GM12878 (cell line): ENCODE data around the gene MAD1L1. TPM values are rescaled to one million over a fixed set of nuclear protein-coding genes. Genes with fewer than 3 reads are reported as not detected.

Source experiments
- ATAC-seq: fragments of 200-7000 bp; cut with Tn5 transposase; 3 replicates; pipeline ENCODE4 v1.9.1; 2020; ENCODE audit warnings: mild to moderate bottlenecking, moderate library complexity
- BruUV-seq: library from RNA; stranded (reverse); fragments of 400-500 nt; replicated peaks from 2 replicates; lab custom pipeline; 2021; lab: Mats Ljungman, UMichigan
- CTCF ChIA-PET: fragments of 300-600 bp; sonication (Branson Sonifier 250); formaldehyde crosslinking; extraction: SDS; loops from one replicate; lab custom pipeline; 2021; ENCODE audit warnings: inconsistent platforms; lab: Yijun Ruan, JAX
- POLR2A ChIA-PET: fragments of 350-600 bp; formaldehyde crosslinking; extraction: SDS; loops from one replicate; lab custom pipeline; 2021; ENCODE audit warnings: inconsistent platforms; lab: Charles Lee
- RAD21 ChIA-PET: fragments of 300-600 bp; sonication (Branson Sonifier 250); formaldehyde crosslinking; loops from one replicate; lab custom pipeline; 2023; ENCODE audit warnings: antibody characterized with exemption; ENCODE audit not compliant: unreplicated experiment; lab: Charles Lee
- SMC1A ChIA-PET: fragments of 300-600 bp; sonication (Branson Sonifier 250); formaldehyde crosslinking; loops from one replicate; lab custom pipeline; 2023; ENCODE audit not compliant: unreplicated experiment, uncharacterized antibody; lab: Charles Lee
- DNase-seq: peaks from one replicate; pipeline ENCODE4 v3.0.0-alpha.2; 2011; ENCODE audit warnings: low read depth, low spot score
- FAIRE-seq: peaks from 3 replicates; lab custom pipeline; 2011; peaks lifted over from hg19 to GRCh38; lab: Jason Lieb, UNC
- H2AFZ ChIP-seq: 2 replicates; pipeline ENCODE4 v1.6.0; 2011; ENCODE audit warnings: low read depth, low read length, control low read depth; ENCODE audit not compliant: control insufficient read depth
- H3K27ac ChIP-seq: 2 replicates; pipeline ENCODE4 v1.5.1; 2011; ENCODE audit warnings: control low read depth; ENCODE audit not compliant: control insufficient read depth, insufficient read depth
- H3K27me3 ChIP-seq, 2 experiments: replicated peaks in 1 of 2; 2 replicates each; pipeline versions ENCODE4 v1.6.0 to v1.6.1; 2011; ENCODE audit warnings: low read length in 1 of 2; ENCODE audit not compliant: control insufficient read depth in 2 of 2, insufficient read depth in 2 of 2
- H3K36me3 ChIP-seq, 2 experiments: 2 replicates each; pipeline ENCODE4 v1.5.1; 2011; ENCODE audit warnings: low read length in 1 of 2; ENCODE audit not compliant: control insufficient read depth in 2 of 2, insufficient read depth in 2 of 2
- H3K4me1 ChIP-seq: 2 replicates; pipeline ENCODE4 v1.6.1; 2011; ENCODE audit warnings: mild to moderate bottlenecking, low read length, moderate library complexity, mixed read lengths; ENCODE audit not compliant: control insufficient read depth, insufficient read depth
- H3K4me2 ChIP-seq: 2 replicates; pipeline ENCODE4 v1.6.0; 2011; ENCODE audit warnings: control low read depth; ENCODE audit not compliant: control insufficient read depth, insufficient read depth
- H3K4me3 ChIP-seq: fragments of 200-600 bp; sonication (generic); 2 replicates; pipeline ENCODE4 v1.5.1; 2016
- H3K79me2 ChIP-seq: 2 replicates; pipeline ENCODE4 v1.6.0; 2011; ENCODE audit warnings: low read length; ENCODE audit not compliant: control insufficient read depth, insufficient read depth
- H3K9ac ChIP-seq: 2 replicates; pipeline ENCODE4 v1.8.0; 2011; ENCODE audit warnings: low read length, control low read depth, mixed read lengths; ENCODE audit not compliant: control insufficient read depth, insufficient read depth
- H3K9me3 ChIP-seq: replicated peaks from 3 replicates; pipeline ENCODE4 v1.5.1; 2011; ENCODE audit warnings: mild to moderate bottlenecking, low read length; ENCODE audit not compliant: control insufficient read depth, insufficient read depth
- H4K20me1 ChIP-seq: 2 replicates; pipeline ENCODE4 v1.6.0; 2011; ENCODE audit not compliant: control insufficient read depth, insufficient read depth
- IRF5 ChIP-seq: fragments of 450-650 bp; IDR thresholded peaks from 2 replicates; pipeline ENCODE4 v1.6.1; 2017; ENCODE audit warnings: borderline replicate concordance
- SUPT20H ChIP-seq: IDR thresholded peaks from 2 replicates; pipeline ENCODE4 v1.6.1; 2011; ENCODE audit warnings: low read depth, mild to moderate bottlenecking, low read length, moderate library complexity, borderline replicate concordance; ENCODE audit not compliant: control insufficient read depth
- SUZ12 ChIP-seq: fragments of 200-600 bp; sonication (generic); IDR thresholded peaks from one replicate; pipeline ENCODE4 v1.6.1; 2018; ENCODE audit warnings: antibody characterized with exemption, mild to moderate bottlenecking; ENCODE audit not compliant: unreplicated experiment
- ZBED1 ChIP-seq: IDR thresholded peaks from 2 replicates; pipeline ENCODE4 v1.6.1; 2016; ENCODE audit warnings: borderline replicate concordance
- WGBS: methylation state at CpG from one replicate; pipeline ENCODE4 v1.1.6; 2016; ENCODE audit warnings: low lambda C conversion rate; ENCODE audit not compliant: insufficient replicate concordance, insufficient coverage; ENCODE audit errors: missing lambda C conversion rate; 5-methylcytosine and 5-hydroxymethylcytosine counted together
- in situ Hi-C: fragments of 300-500 bp; cut with MboI; formaldehyde crosslinking; loops from 9 replicates; pipeline ENCODE4 v1.14.3; 2018; ENCODE audit warnings: mixed read lengths
- intact Hi-C: fragments of 100-400 bp; cut with micrococcal nuclease; formaldehyde crosslinking; loops from one replicate; pipeline ENCODE4 v1.14.2; 2022; ENCODE audit not compliant: unreplicated experiment
- polyA plus RNA-seq, 11 experiments: library from polyadenylated mRNA; depleted of rRNA in 4 of 11; unstranded in 6 of 11; stranded (reverse) in 5 of 11; fragments of >200 nt; fragmentation: Nextera tagmentation in 4 of 11; fragmentation: Illumina TruSeq in 1 of 11; extraction: Ambion mirVana in 4 of 11; extraction: Trizol in 1 of 11; gene quantifications; 1 replicate in 1 of 11; 2 replicates in 10 of 11; pipeline versions ENCODE4 v1.2.1 to v1.2.3, GENCODE V29; 2011 to 2016; ENCODE audit warnings: inconsistent platforms in 2 of 11, missing spikeins in 2 of 11, low read depth in 1 of 11
- total RNA-seq, 4 experiments: library from RNA; depleted of rRNA in 3 of 4; stranded (reverse); fragments of >200 nt in 3 of 4; fragmentation: Illumina TruSeq in 1 of 4; extraction: Trizol in 1 of 4; gene quantifications; 2 replicates each; pipeline versions ENCODE4 v1.2.1 to v1.2.3, GENCODE V29; 2013 to 2021
- TF ChIP-seq, protein P1 (sequence below): fragments of 150-350 bp; IDR thresholded peaks from 2 replicates; pipeline ENCODE4 v1.6.1; 2016; ENCODE audit warnings: low read depth, low read length

The MAD1L1 gene
- total and polyA plus RNA-seq, 10 of the 15 experiments (the other 5 are each of a cell fraction or from before 2014, with no cell fraction given) = 2.2 to 76.8 (median 38.3) TPM

DNA sequence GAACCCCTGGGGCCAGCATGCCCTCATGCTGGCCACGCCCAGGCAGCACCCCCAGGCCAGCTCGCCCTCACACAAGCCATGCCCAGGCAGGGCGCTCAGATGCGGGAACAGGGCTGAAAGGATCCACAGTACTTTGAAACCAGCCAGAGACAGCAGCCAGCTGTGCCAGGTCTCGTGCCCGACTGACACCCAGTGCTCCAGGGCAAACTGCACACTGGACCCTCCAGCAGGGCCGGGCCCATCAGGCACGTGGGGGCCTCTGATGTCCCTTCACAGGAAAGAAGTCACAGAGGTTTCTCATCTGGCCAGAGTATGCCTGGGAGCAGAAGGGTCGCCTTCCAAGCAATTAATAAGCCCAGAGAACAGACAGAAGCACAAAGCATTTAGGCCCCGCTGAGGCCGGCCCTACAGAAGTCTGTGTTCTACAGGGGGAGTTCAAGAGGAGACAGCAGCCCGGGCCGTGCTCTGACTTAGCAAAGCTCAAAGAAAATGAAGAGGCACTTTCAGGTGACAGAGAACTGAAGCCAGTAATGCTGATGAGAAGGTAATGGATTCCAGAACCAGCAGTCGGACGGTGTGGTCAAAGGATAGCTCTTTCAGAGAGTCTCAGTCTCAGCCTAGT lies 21.4 kb downstream of the MAD1L1 start:
- H3K36me3 ChIP-seq = peaks cover 19 to 46% of the 10 kb centered on the region in 2 experiments
- H2AFZ ChIP-seq = no peak overlapping the region
- H3K4me1 ChIP-seq = peaks cover 11% of the 10 kb centered on the region
- ATAC-seq (no peak), DNase-seq (no peak), FAIRE-seq (no peak)
- H3K4me2 ChIP-seq = no peak overlapping the region
- no peak overlapping the region for H3K27ac ChIP-seq
- in situ Hi-C loops = loop anchor here (5.0 to 10.0 kb wide), 2 partner anchors 547 to 639 kb away; partner anchors contain the start of gene PSMG3
- no peak overlapping the region for H3K9ac ChIP-seq
- 89% methylated on average over 15 of the region's 15 CpGs for WGBS
- no TSS peak for BruUV-seq
- H3K4me3 ChIP-seq = no peak overlapping the region
- no peaks in the 10 kb centered on the region for H4K20me1 ChIP-seq
- H3K79me2 ChIP-seq = peaks cover 3% of the 10 kb centered on the region
- RAD21 ChIA-PET = interaction anchor here (0.9 to 1.5 kb wide), 3 partner anchors 45 to 137 kb away, joined by 3 to 4 read pairs (median 3); no protein-coding TSS in a partner anchor
- POLR2A ChIA-PET = no interaction called here
- no peak for TF ChIP-seq SUPT20H
- no peak for TF ChIP-seq IRF5
- no peak for TF ChIP-seq SUZ12
- no peak for TF ChIP-seq ZBED1
- TF ChIP-seq, protein P1, sequence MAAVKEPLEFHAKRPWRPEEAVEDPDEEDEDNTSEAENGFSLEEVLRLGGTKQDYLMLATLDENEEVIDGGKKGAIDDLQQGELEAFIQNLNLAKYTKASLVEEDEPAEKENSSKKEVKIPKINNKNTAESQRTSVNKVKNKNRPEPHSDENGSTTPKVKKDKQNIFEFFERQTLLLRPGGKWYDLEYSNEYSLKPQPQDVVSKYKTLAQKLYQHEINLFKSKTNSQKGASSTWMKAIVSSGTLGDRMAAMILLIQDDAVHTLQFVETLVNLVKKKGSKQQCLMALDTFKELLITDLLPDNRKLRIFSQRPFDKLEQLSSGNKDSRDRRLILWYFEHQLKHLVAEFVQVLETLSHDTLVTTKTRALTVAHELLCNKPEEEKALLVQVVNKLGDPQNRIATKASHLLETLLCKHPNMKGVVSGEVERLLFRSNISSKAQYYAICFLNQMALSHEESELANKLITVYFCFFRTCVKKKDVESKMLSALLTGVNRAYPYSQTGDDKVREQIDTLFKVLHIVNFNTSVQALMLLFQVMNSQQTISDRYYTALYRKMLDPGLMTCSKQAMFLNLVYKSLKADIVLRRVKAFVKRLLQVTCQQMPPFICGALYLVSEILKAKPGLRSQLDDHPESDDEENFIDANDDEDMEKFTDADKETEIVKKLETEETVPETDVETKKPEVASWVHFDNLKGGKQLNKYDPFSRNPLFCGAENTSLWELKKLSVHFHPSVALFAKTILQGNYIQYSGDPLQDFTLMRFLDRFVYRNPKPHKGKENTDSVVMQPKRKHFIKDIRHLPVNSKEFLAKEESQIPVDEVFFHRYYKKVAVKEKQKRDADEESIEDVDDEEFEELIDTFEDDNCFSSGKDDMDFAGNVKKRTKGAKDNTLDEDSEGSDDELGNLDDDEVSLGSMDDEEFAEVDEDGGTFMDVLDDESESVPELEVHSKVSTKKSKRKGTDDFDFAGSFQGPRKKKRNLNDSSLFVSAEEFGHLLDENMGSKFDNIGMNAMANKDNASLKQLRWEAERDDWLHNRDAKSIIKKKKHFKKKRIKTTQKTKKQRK = no peak
- SMC1A ChIA-PET = no interaction called here
- intact Hi-C loops = no loop called here
- no peaks in the 10 kb centered on the region for H3K27me3 ChIP-seq
- CTCF ChIA-PET = interaction anchor here (0.7 to 5.3 kb wide), 5 partner anchors 111 to 705 kb away, joined by 3 to 45 read pairs (median 3); no protein-coding TSS in a partner anchor
- H3K9me3 ChIP-seq = no peaks in the 10 kb centered on the region
